GM21526 (cell line): ENCODE results near the gene BMPER.

Experiments used
- ATAC-seq: cut with Tn5 transposase; IDR thresholded peaks from one replicate; pipeline ENCODE4 v1.9.1; 2021; ENCODE audit warnings: moderate library complexity; ENCODE audit not compliant: unreplicated experiment, low FRiP score

Gene BMPER

GRCh38 chr7:33887266-33887975 is 17.9 kb upstream of the BMPER start:
- no peak for ATAC-seq

GRCh38 chr7:33888166-33888565 is 17.2 kb upstream of the BMPER start:
- ATAC-seq = no peak

DNA sequence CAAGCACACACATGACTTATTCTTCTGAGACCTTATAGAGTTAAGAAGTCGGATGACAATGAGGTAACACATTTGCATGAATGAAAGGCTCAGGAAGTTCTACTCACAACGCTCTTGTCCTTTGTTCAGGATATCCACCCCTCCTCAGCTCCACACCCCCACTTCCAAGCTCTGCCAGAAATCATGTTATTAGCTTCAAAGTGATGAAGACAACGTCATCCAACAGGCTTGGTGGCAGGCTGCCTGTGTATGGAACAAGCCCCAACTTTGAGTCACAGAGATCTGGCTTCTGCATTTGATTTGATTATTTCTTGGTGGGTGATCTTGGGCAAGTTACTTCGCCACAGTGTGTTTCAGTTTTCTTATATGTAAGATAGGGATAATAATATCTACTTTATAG is 12.4 kb upstream of the BMPER start:
- ATAC-seq = no peak

- no peak for ATAC-seq
These were observed 12.0 kb upstream of the BMPER start for GRCh38 chr7:33893377-33893776.

- ATAC-seq = peak; percentile 100
These were observed 10.1 kb upstream of the BMPER start for GRCh38 chr7:33895025-33895804.

GRCh38 chr7:33900501-33900900 is 4.8 kb upstream of the BMPER start:
- no peak for ATAC-seq

DNA sequence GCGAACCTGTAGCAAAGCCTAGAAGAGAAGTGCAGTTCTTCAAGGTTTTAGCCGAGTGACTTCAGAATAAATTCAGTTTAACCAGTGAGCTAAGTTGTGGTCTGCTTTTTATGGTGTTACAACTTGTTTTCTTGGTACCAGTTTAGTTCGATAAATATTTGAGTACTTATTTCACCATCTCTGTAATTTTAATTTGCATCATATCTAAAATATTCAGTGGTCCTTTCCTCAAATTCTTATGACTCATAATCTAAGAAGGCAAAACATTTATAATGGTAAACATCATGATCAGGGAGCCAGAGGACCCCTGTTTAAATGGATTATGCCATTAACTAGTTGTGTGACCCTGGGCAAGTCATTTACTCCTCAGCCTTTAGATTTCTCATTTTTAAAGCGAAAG is 4.1 kb upstream of the BMPER start:
- ATAC-seq = no peak

DNA sequence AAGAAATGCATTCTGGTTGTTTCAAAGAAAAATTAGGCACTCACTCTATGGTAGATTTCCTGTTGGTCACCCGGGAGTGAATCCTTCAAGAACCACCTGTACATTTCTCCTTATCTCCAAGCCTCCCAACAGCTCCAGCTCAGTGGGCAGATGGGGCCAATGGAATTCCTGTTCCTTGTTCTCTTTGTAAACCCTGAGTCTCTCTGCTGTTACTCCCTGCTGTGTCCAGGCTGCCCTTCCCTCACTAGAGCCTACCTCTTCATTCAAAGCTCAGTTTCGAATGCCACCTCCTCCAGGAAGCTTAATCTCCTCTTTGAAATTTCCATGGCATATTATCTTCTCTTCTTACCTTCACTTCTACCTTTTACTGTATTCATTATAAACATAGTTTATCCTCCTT is 3.5 kb upstream of the BMPER start:
- no peak for ATAC-seq

GRCh38 chr7:33902746-33903145 is 2.6 kb upstream of the BMPER start:
- ATAC-seq = no peak

DNA sequence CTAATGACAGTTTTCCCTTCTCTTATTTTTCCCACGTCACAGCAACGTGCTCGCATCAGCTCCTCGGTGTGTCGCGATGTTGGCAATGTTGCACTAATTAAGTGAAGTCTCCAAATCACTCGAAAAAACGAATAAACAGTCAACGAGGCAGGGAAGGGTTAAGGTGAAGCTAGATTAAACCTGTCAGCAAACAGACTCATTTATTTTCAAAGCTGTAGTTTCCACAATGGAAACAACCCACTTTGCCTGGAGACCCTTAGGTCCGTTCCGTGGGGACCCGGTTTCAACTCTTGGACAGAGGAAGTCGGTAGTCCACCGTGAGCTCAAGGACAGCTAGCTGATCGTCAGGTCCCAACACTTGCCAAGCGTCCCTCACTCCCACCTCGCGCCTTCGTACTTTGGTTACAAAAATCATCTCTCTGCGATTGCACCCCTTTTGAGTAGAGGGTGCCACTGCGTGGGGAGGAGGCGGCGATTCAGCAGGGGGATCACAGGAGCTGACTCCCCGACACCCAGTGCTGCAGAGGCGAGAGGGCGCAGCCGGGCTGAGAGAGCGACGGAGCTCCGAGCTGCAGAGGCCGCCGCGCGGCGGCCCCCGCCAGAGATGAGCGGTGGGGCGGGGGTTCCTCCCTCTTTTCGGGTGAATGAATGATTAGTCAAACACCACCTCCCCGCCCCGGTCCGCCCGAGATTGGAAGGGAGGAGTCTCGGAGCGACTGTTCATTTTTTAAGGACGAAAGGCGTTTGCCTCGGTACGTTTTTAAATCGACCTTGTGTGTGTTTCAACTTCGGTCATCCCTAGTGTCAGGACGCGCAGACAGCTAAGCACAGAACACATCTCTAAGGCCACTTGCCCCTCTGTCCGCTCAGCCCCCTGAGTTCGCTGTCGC is 1.3 kb upstream of the BMPER start:
- ATAC-seq = peak; percentile 32

DNA sequence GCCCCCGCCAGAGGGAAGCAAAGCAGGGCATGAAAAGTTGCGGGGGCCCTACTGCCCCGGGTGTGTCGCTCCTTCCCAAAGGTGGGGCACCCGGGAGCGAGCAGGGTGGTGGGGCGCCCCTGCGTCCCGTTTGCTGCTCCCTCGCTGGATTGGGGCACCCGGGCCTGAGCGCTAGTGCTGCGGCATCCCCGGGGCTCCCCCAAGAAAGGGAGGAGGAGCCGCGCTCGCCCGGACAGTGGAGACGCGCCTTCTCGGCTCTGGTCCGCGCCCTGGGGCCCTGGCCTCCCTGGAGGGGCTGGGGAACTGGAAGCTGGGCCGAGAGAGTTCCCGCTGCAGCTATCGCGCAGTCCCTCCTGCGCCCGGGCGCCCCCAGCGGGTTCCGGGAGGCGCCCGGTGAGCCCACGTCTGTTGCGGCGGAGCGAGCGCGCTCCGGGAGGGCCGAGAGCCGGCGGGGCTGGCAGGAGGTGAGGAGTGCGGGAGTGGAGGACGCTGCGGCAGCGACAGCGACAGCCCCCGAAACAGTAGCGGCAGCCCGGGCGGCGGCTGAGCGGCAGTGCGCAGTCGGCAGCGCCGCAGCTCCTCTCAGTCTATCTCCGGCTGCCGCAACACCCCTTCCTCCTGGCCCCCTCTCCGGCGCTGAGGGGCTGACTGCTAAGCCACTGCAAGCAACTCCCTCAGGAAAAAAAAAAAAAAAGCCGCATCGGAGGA is 504 bp upstream of the BMPER start:
- peak; percentile 65 for ATAC-seq

DNA sequence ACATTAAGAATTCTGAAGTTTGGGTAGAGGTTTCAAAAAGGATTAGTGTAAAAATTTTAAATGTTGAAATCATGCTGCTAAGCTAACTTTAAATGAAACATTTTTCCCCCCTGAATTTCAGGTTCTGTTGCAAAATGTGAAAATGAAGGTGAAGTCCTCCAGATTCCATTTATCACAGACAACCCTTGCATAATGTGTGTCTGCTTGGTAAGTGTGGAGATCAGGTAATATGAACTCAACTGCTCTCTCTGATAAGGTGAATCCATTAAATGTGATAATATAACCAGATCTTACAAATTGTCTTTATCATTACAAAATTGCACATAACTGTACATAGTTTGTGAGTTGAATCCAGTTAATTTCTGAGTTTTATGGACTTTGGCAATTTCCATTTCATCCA is 1.4 kb downstream of the BMPER start:
- ATAC-seq = no peak

DNA sequence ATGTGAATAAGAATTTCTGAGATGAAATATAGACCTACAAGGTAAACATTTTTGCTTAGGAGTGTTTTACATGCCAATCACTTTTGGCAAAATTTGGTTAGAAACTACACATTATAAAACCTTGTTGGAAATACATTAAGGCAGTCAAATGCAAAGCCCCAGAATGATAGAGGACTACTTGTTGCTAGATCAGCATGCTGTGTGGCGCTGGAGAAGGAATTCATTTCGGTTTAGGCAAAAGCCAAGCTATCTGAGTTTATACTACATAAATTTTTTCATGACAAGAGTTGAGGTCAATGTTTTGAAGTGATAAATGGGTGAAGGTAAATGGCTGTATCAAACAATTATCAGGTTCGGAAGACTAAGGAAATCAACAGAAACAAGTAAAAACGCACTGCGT is 2.3 kb downstream of the BMPER start:
- no peak for ATAC-seq

DNA sequence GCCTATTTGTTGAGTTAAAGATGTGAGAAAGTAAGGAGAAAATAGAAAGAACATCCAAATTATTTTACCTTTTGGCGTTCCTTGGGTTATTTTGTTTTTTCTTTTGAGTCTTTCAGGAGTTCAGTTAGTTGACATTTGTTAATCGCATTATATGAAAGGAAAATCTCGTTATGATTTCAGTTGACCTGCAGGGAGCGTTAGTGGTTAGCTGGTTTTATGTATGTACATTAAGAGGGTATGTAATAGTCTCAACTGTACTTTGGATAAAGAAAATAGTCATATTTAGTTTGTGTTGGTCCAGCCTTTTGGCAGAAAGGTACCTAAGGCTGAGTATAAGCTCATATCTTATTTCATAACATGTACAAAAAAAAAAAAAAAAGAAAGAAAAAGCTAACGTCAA is 4.0 kb downstream of the BMPER start:
- no peak for ATAC-seq

- no peak for ATAC-seq
These were observed 4.4 kb downstream of the BMPER start for GRCh38 chr7:33909755-33910154.

DNA sequence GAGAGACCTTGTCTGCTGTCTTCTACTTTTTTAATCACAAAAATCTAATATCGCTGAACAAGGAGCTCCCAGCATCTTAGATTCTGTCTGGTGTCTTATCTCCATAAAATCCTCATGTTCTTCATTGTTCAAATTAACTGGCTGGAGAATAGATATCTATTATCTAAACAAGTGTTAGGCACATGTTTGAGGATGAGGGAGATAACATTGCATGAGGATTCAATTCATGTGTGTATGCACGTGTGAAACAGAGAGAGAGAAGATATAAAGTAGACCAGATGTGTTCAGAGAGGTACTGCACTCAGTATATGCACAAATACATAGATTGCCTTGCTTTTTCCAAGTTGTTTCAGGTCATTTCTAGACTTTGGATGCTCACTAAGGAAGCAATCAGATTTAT is 5.4 kb downstream of the BMPER start:
- ATAC-seq = no peak

DNA sequence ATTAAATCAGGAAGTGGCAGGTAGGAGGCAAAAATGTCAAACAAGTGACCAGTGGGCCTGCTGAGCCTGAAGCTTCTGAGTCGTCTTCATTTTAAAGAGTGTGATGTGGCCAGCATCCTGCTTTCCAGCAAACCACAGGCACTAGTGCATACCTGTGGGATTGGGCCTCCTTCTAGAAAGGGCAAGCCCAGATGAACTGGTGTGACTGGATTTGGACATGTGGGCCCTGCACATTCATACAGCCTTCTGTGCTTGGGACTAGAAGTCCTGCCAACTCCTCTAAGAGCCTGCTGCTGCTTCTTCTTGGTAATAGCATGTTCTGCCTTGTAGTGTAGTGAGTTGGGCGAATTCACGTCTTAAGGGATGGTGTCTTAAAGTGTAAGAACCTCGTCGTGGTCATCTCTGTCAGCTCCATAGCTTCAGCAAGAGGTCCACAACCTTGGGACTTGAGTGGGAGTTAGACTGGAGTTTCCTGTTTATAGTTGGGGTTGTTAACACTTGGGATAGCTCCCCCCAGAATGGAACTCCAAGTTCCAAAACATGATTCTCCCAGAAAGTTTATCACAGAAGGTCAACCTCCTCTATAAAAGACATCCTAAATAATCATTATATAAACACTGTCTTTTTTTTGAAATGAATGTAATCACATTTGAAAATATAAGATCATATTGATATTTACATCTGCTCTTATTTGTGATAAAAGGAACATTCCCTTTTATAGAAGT is 11.2 kb downstream of the BMPER start:
- no peak for ATAC-seq

GRCh38 chr7:33917661-33918060 is 12.3 kb downstream of the BMPER start:
- no peak for ATAC-seq

DNA sequence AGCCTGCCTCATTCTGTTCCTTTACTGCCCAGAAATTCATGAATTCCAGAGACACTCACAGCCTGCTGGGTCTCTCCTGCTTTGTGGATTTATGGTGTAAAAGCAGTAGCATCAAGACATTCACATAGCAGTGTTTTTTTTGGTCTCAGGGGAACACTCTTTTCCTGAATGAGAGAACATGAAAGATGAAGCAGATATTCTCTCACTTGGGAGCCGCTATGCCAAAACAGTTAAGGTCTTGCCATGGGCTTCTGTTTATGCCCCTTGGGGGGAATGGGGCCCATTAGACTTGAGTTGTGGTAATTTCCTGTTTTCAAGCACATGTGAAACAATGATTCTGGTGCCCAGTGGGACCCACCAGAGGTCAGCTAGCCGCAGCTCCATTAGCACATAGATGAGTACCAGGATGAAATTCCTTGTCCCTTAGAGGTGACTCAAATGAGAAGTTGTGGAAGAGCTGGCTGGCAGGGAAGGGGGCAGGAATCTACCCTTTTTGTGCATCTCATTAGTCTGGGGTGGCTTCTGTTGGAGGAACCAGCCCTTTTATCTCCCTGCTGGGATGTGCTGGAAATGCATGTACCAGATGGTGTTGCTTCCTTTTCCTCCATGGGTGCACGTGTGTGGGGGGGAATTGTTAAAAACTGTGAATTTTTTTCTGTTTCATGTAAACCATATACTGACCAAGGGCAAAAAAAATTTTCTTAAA is 13.3 kb downstream of the BMPER start:
- ATAC-seq = no peak
